ENCODE measurements around the gene RAB6B. TPM values are rescaled to one million over a fixed set of nuclear protein-coding genes. Genes with fewer than 3 reads are reported as not detected.
"Not testable (repeated sequence)": the region's sequence is repeated elsewhere in the genome, so short reads cannot be mapped to it uniquely, and the experiment has no call there.

Gene RAB6B
- total RNA-seq, 1 experiment from 2014 or later = 1.2 TPM

DNA sequence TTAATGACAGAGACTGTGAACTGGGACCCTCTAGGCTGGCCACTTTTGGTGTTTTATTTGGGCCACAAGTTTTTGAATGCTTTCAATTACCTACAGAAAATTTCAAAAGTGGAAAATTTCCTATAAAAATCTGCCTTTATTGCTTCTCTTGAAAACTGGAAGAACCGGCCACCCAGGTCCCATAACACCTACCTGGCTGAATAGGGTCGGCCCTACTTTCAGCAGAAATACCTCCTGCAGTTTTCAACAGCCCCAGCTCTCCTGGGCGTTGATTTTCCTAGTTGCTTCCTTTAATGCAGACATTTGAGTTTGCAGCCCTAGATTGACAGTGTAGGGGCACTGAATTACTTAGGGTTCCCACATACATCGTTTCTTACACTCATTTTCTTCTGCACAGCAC, 90.8 kb downstream of the RAB6B start:
- DNase-seq = no peak
- Histone ChIP-seq H3K4me3 (ENCODE audit: insufficient read depth, low read depth, low read length) (no peak overlapping the region), H3K27me3 (ENCODE audit: control insufficient read depth, insufficient read depth, low read length) (no peaks in the 10 kb centered on the region), H3K36me3 (replicated peaks; ENCODE audit: control insufficient read depth, insufficient read depth, low read length) (peaks cover 8% of the 10 kb centered on the region)

DNA sequence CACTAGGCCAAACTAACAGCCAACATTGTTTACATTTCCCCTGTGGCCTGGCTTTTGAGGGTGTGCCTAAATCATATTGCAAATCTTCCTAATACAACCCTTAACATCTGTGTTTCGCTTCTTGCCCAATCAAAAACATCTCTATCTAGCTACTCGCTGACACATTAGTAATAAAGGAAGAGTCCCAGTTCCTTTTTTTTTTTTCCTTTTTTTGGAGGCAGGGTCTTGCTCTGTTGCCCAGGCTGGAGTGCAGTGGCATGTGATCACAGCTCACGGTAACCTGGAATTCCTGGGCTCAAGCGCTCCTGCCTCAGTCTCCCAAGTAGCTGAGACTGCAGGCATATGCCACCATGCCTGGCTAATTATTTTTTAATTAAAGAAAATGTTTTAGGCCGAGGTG, 92.2 kb downstream of the RAB6B start:
- peaks cover 5% of the 10 kb centered on the region for H3K36me3 ChIP-seq (replicated peaks; ENCODE audit: control insufficient read depth, insufficient read depth, low read length)
- H3K27me3 ChIP-seq (ENCODE audit: control insufficient read depth, insufficient read depth, low read length) = no peaks in the 10 kb centered on the region
- H3K4me3 ChIP-seq (ENCODE audit: insufficient read depth, low read depth, low read length) = no peak overlapping the region
- DNase-seq = no peak

DNA sequence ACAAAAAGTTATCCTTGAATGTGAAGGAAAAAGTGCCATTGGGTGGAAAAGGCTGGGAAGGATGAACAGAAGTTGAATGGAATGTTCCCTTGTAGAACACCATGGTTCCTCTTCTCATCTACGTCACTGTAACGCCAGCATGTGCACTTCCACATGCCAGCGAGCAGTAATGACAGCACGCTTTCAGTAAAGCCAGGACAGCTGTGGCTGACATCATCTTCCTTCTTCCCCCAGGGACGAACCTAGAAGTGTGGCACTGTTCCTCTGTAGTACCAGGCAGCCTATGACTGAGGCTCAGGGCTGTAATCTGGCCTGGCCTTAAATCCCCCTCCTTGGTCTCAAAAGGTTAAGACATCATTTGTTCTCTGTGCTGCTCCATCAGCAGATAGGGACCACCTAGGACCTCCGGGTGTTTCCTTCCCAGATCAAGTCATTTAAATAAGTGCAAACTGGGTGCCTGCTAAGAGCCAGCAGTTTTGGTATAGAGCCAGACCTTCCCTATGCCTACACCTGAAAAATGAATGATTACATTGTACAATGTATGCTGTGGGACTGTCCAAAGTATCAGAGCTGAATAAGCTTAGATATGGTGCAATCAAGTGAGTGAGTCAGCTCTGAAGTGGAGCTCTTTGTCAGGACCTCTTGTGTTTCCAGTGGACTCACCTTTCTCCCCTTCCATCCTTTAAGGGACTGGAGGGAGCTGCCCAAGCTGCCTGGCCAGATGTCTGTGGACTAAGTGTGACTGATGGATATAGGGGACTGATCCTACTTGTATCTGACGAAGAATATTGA, 95.7 kb downstream of the RAB6B start:
- Histone ChIP-seq H3K27me3 (ENCODE audit: control insufficient read depth, insufficient read depth, low read length) (no peaks in the 10 kb centered on the region), H3K4me3 (ENCODE audit: insufficient read depth, low read depth, low read length) (no peak overlapping the region), H3K36me3 (replicated peaks; ENCODE audit: control insufficient read depth, insufficient read depth, low read length) (no peaks in the 10 kb centered on the region)
- DNase-seq = no peak

DNA sequence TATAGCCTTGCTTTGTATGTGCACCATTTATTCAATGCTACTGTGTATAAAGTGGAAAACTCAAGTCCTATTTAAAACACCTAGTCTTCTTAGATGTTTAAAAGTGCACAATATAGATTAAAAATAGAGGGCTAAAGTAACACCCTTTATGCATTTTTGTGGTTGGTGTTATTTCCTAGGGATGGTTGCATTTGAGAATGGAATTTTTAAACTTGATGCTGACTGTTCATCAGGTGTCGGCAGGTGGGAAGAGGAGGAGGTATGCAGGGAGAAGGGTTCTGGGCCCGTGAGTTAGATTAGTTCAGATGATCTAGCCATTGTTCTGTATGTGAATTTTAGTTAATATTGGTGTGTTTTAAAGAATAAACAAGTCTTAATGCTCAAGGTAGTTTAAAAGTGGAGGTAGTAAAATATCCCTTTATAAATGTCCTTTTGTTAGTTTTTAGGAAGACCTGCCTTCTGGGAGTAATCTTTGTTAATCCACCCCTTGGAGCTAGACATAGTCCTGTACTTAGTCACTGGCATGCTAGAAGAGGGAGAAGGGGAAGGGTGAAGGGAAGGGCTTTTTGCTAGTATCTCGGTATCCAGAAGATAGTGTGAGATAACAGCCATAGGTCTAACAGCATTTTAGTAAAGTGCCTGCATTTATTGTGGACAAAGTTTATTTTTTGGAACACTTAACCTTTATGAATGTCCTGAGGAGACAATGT, 98.1 kb downstream of the RAB6B start:
- Histone ChIP-seq H3K4me3 (ENCODE audit: insufficient read depth, low read depth, low read length) (no peak overlapping the region), H3K27me3 (ENCODE audit: control insufficient read depth, insufficient read depth, low read length) (no peaks in the 10 kb centered on the region), H3K36me3 (replicated peaks; ENCODE audit: control insufficient read depth, insufficient read depth, low read length) (no peaks in the 10 kb centered on the region)
- DNase-seq = no peak

DNA sequence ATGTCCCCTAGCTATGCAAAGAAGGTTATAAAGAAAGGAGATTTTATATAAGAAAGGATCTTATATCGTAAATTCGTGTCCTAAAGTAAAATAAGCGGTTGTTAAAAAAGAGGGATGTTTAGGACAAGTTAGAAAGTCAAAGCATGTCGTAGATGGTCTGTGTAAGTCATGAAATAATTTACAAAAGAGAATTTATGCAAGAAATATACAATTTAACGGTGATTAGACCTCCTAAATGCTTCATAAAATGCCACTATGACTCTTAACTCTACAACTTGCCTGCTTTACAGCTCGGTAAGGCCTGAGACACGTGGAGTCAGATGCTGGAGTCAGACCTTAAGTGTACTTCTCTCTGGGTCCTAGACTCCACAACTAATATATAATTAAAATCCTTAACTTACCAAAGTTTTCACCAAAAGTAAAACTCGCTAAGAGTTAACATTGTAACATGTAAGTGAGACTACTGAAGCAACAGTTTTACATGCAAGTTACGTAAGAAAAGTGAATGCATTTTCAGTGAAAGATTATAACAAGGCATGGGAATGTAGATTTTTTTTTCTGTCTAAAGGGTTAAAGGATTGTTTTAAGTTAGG, 103.4 kb downstream of the RAB6B start:
- no peak for DNase-seq
- no peaks in the 10 kb centered on the region for H3K27me3 ChIP-seq (ENCODE audit: control insufficient read depth, insufficient read depth, low read length)
- H3K4me3 ChIP-seq (ENCODE audit: insufficient read depth, low read depth, low read length) = no peak overlapping the region
- H3K36me3 ChIP-seq (replicated peaks; ENCODE audit: control insufficient read depth, insufficient read depth, low read length) = no peaks in the 10 kb centered on the region

DNA sequence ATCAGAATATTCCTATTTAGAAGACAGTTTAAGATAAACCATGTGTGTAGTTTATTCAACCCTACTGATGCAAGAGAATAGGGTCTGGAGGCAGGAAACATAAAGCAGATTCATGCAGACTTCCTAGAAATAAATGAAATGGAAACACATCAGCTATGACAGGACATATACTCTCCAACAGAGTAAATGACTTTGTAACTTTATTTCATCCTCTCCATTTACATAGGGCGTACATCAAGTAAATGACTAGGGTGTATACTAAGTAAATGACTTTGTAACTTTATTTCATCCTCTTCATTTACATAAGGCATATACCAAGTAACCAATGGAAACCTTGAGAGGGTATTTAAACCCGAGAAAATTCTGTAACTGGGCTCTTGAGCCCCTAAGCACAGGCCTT, 107.7 kb downstream of the RAB6B start:
- no peak for DNase-seq
- no peaks in the 10 kb centered on the region for H3K36me3 ChIP-seq (replicated peaks; ENCODE audit: control insufficient read depth, insufficient read depth, low read length)
- no peaks in the 10 kb centered on the region for H3K27me3 ChIP-seq (ENCODE audit: control insufficient read depth, insufficient read depth, low read length)
- H3K4me3 ChIP-seq (ENCODE audit: insufficient read depth, low read depth, low read length) = no peak overlapping the region

DNA sequence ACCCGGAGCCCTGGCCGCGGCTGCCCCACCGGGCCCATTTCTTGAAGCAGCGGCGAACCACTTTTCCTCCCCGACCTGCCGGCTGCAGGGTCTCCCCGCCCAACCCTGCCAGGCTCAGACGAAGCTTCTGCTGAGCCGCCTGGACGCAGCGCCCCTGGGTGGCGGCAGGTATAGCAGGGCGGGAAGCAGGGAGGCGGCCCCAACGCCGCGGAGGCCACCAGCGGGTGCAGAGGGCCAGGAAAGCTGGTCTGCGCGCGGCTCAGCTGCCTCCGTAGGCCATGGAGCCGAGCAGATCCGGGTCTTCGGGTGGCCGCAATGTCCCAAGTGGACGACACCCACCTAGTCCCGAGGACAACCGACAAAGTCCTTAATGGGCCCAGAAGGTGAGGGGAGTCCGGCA, 111.9 kb downstream of the RAB6B start:
- DNase-seq = peak; percentile 56
- H3K4me3 ChIP-seq (ENCODE audit: insufficient read depth, low read depth, low read length) = no peak overlapping the region
- no peaks in the 10 kb centered on the region for H3K36me3 ChIP-seq (replicated peaks; ENCODE audit: control insufficient read depth, insufficient read depth, low read length)
- H3K27me3 ChIP-seq (ENCODE audit: control insufficient read depth, insufficient read depth, low read length) = no peaks in the 10 kb centered on the region

DNA sequence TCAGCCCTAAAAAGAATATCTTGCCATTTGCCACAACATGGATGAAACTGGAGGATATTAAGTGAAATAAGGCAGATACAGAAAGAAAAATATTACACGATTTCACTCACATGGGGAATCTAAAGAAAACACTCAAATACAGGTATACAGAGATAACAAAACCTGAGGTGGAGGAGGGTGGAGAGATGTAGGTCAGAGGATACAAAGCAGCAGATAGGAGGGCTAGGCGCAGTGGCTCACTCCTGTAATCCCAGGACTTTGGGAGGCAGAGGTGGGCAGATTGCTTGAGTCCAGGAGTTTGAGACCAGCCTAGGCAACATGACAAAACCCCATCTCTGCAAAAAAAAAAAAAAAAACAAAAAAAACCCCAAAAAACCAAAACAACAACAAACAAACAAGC, 113.2 kb downstream of the RAB6B start:
- no peak for DNase-seq
- Histone ChIP-seq H3K4me3 (ENCODE audit: insufficient read depth, low read depth, low read length) (no peak overlapping the region), H3K36me3 (replicated peaks; ENCODE audit: control insufficient read depth, insufficient read depth, low read length) (no peaks in the 10 kb centered on the region), H3K27me3 (ENCODE audit: control insufficient read depth, insufficient read depth, low read length) (no peaks in the 10 kb centered on the region)

DNA sequence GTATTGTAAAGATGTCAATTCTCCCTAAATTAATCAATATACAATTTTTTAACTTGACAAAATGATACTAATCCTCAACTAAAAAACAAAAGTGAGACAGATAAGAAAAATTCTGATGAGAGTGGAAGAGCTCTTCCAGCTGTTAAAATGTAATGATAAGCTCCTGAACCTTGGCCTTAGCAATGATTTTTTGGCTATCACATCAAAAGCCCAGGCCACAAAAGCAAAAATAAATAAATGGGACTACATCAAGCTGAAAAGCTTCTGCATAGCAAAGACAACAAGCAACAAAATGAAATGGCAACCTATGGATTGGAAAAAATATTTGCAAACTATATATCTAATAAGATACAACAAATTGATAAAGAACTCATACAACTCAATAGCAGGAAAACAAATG, 114.1 kb downstream of the RAB6B start:
- Histone ChIP-seq H3K27me3 (ENCODE audit: control insufficient read depth, insufficient read depth, low read length) (no peaks in the 10 kb centered on the region), H3K4me3 (ENCODE audit: insufficient read depth, low read depth, low read length) (no peak overlapping the region), H3K36me3 (replicated peaks; ENCODE audit: control insufficient read depth, insufficient read depth, low read length) (no peaks in the 10 kb centered on the region)
- no peak for DNase-seq

DNA sequence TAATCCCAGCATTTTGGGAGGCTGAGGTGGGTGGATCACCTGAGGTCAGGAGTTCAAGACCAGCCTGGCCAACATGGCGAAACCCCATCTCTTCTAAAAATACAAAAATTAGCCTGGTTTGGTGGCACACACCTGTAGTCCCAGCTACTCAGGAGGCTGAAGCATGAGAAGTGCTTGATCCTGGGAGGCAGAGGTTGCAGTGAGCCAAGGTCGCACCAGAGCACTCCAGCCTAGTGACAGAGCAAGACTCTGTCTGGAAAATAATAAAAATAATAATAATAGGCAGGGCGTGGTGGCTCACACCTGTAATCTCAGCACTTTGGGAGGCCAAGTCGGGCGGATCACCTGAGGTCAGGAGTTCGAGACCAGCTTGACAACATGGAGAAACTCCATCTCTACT, 114.9 kb downstream of the RAB6B start:
- H3K36me3 ChIP-seq (replicated peaks; ENCODE audit: control insufficient read depth, insufficient read depth, low read length); DNase-seq; H3K4me3 ChIP-seq (ENCODE audit: insufficient read depth, low read depth, low read length); H3K27me3 ChIP-seq (ENCODE audit: control insufficient read depth, insufficient read depth, low read length): not testable (repeated sequence)

DNA sequence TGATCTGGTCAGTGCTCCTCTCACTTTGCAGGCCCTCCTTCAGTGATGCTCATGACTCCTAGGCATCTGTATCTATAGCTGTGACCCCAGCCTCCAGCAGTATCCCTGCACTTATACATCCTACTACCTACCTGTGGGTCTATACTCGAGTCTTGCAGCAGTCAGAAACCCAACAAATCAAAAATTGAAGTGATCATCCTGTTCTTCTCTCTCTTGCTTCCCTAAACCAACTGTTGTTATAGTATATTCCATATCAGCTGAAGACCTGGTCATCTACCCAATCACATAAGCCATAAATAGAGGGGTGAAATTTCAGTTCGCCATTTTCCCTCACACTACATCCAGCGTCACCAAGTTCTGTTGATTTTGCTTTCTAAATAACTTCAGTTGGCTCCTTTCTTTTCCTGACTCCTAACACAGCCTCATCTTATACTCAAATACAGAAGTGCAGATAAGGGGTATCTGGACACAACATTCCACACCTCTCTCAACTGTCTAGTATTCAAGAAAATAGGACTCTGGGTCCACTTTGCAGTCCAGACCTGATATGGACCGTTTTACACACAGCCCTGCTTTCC, 116.0 kb downstream of the RAB6B start:
- Histone ChIP-seq H3K4me3 (ENCODE audit: insufficient read depth, low read depth, low read length) (no peak overlapping the region), H3K36me3 (replicated peaks; ENCODE audit: control insufficient read depth, insufficient read depth, low read length) (no peaks in the 10 kb centered on the region), H3K27me3 (ENCODE audit: control insufficient read depth, insufficient read depth, low read length) (no peaks in the 10 kb centered on the region)
- no peak for DNase-seq

DNA sequence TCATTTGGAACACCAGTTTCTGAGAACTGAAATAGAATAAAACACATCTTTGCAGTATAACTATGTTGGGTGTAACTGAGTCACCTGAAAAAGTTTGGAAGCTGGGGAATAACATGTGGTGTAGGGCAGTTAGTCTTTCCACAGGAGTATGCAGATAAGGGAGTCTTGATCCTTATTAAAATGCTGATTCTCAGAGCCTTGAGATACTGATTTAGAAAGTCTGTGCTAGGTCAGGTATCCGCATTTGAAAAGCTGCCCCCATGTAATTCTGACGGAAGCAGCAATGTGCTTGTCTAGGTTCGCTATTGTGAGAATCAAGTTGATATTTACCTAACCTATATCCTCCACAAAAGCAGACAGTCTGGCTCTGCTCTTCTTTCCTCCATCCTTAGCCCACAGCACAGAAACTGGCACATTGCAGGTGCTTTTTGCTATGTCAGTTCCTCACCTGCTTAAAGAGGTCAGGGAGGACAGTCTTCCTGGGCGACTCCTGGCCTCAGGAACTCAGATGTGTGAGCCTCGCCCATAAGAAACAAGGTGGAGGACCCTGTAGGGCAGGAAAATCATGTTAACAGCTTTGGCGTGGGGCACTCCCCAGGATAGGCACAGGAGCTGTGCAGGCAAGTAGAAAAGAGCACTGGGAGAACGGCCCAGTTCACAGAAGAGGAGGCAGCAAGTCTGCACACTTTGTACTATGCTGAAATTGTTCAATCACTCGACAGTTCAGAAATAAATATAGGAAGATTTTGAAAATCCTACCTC, 117.7 kb downstream of the RAB6B start:
- no peak for DNase-seq
- H3K36me3 ChIP-seq (replicated peaks; ENCODE audit: control insufficient read depth, insufficient read depth, low read length) = no peaks in the 10 kb centered on the region
- no peak overlapping the region for H3K4me3 ChIP-seq (ENCODE audit: insufficient read depth, low read depth, low read length)

DNA sequence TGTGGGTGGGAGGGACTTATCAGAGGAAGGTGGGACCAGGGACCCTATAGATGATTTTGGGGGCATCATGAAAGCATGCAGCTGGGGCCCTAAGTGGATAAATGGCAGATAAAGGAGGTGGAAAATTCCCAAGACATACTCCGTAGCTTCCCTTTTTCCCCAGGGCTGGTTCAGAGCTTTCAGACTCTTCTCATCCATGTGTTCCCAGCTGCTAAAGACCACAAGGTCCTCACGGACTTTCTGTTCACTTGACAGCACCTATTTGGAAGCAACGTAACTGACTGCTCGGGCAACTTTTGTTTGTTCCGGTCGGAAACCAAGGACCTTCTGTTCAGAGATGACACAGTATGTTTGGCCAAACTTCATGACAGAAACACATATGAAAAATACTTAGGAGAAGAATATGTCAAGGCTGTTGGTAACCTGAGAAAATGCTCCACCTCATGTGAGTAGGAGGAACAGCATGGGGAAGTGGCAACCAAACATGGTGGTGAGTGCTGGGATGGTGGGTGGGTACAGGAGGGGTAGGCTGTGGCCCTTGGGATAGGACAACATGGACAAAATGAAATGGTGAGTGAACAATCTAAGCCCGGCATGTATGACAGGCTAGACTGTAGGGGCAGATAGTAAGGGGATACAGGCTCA, 118.8 kb downstream of the RAB6B start:
- Histone ChIP-seq H3K27me3 (ENCODE audit: control insufficient read depth, insufficient read depth, low read length) (no peaks in the 10 kb centered on the region), H3K36me3 (replicated peaks; ENCODE audit: control insufficient read depth, insufficient read depth, low read length) (no peaks in the 10 kb centered on the region), H3K4me3 (ENCODE audit: insufficient read depth, low read depth, low read length) (no peak overlapping the region)
- DNase-seq = no peak

More for the DNA sequence above, 117.7 kb downstream of the RAB6B start:
- H3K27me3 ChIP-seq (ENCODE audit: control insufficient read depth, insufficient read depth, low read length) = no peaks in the 10 kb centered on the region

DNA sequence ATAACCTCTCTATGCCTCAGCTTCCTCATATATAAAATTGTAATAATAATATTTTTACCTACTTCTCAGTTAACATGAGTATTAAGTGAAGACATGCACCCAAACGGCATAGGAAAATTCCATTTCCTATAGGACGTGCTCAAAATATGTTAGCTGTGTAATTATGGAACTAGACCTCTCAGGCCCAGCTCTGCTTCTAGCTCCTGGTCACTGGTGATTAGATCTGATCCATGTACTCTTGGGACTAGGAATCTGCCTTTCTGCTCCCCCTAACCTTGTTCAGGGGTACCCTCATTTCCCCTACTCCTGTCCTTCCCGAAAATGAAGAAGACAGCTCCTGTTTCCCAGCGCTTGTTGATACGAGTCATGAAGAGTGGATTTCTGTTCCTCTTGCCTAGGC, 119.8 kb downstream of the RAB6B start:
- Histone ChIP-seq H3K36me3 (replicated peaks; ENCODE audit: control insufficient read depth, insufficient read depth, low read length) (no peaks in the 10 kb centered on the region), H3K4me3 (ENCODE audit: insufficient read depth, low read depth, low read length) (no peak overlapping the region), H3K27me3 (ENCODE audit: control insufficient read depth, insufficient read depth, low read length) (no peaks in the 10 kb centered on the region)
- DNase-seq = no peak
